Activated CD4-positive, alpha-beta T cell treated with anti-CD3 and anti-CD28 coated beads, Interleukin-2, amount 50 U/mL, for 1 hour (primary cell): ENCODE measurements around the gene IL17REL.

Experiments used
- DNase-seq: peaks from one replicate; pipeline ENCODE4 v3.0.0-alpha.2; 2020

Gene IL17REL

DNA sequence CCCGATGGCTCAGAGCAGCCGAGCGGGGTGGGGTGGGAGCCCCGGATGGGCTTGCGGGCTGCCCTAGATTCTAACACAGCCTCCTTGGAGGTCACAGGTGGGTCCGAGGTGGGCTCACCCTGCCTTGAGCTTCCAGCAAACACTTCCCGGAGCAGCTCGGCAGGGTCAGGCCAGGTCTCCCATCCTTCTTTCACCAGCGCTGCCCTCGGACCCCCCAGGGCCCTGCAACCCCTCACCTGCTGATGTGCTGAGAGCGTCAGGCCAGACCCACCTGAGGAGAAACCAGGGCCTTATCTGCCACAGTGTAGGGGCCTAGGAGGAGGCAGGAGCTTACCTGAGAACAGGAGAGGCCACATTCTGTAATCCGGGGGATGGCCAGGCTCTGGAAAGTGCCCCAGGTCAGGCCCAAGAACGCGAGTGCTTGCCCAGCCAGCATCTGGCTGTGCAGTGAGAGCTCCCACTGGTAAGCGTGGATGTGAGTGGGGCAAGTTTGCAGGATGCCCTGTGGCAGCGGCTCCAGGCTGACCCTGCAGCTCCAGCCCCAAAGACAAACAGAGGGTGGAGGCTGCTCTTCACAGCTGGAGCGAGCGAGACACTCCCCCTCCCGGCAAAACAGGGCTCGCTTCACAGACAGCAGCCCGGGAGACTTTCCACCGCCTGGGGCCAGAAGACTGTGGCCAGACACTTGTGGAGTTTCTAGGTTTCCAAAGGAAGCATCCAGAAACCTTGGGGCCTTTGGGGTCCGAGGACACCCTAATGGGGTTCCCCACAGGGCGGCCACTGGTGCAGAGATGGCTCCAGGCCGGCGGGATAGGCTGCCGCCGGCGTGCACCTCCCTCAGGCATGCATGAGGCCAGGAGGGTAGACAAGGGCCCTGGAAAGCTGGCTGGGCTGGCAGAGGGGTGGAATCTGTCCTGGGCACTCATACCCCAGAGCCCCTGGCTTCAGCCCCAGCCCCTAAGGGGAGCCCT lies at the start of gene IL17REL:
Gene IL17REL (minus strand): TSS at position 555 of the 971 bp plus-strand sequence. CDS start 119 bp downstream, at position 436.
- DNase-seq, result no peak

GRCh38 chr22:50061824-50062355 lies 49.3 kb upstream of the IL17REL start:
- no peak for DNase-seq

DNA sequence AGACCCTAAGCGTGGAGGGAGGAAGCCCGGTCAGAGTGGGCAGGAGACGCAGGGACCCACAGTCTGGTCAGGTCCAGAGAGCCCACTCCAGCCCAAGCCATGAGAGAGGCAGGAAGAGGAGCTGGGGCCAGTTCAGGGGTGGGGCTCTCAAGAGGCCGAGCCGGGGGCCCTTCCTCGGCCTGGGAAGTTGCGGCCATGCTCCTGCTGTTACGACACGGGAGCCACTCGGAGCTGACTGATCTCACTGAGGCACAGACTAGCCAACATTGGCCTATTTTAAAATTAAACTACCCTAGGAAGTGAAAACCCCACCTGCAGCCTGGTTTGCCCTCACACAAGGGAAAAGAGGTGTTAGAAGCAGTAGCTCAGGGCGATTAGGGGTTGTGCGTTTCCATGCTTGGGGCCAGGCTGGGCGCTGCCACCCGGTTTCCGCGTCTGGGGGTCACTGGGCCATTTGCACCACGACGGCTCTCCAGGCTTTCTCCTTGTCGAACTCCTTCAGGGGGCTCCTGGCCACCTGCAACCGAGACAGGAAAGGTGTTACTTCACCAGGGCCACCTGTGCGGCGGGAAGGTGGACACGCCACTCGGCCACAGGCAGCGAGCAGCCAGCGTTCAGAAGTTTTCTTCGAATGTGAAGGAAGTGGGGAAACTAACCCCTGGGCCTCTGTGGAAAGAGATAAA lies 48.7 kb upstream of the IL17REL start:
- no peak for DNase-seq

DNA sequence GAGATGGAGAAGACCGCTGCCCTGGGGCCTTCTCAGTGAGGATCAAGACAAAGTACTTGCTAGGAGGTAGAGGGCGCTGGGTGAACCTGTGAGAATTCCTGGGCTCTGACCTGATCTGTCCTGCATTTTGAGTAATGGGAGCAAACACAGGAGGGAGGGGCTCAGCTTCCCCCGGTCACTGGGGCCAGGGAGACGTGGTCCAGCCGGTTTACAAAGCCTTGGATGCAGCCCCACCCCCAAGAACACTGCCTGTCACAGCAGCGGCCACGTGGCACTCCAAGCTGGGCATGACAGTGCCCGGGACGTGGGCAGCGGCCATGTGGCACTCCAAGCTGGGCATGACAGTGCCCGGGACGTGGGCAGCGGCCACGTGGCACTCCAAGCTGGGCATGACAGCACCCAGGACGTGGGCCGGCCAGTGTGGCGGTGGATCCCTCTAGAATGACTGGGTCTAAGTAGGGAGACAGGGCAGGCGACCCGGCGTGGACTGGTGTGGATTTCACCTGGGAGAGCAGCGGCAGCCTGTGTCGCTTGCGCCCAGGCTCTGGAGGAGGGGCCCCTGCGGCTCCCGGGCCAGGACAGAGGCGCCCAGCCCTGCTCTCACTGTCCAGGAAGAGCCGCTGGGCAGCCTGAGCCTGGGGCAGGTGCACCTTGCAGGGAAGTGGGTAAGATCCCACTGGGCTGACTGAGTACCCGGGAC lies 48.0 kb upstream of the IL17REL start:
- DNase-seq, result no peak

GRCh38 chr22:50059881-50060262 lies 47.3 kb upstream of the IL17REL start:
- DNase-seq, result no peak

DNA sequence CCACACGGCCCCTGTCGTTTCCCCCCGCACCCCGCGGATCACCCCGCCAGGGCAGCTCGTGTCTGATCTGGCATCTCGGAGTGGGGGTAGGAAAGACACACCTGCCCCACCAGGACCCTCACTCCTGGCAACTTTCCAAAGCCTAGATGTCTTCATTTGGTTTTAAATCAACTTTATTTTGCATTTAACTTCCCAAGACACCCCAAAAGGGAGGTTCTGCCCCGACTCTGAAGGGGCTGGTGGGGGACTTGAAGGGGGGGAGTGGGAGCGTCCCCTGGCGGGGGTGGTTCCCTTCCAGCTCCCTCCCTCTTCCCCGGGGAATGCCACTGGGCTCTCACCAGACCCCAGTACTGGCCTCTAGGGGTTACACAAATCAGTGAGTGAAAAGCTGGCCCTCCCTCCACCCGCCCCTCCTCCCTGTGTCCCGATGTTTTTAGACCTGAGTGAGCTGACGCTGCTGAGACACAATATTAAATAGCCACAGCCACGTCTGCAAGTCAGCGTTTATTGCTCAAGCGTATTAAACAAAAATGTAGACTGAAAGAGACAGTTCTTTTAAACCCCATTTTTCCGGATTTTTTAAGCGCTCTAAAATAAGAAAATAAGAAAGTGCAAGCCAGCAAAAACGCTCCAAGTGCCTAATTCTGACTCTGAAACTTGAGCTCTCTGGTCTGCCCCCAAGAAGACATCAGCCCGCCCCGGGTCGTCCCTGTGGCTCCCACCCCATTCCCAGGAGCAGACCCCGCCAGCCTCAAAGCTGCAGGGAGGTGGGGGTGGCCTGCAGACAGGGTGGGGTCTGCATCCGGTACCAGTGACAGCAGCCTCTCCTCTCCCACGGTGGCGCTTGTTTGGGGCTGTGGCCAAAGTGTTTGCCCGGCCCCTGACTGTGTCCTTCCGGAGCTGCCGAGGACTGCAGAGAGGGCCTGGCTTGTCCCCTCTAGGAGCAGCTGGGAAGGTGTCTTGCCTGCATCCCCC lies 46.6 kb upstream of the IL17REL start:
- DNase-seq, result no peak

DNA sequence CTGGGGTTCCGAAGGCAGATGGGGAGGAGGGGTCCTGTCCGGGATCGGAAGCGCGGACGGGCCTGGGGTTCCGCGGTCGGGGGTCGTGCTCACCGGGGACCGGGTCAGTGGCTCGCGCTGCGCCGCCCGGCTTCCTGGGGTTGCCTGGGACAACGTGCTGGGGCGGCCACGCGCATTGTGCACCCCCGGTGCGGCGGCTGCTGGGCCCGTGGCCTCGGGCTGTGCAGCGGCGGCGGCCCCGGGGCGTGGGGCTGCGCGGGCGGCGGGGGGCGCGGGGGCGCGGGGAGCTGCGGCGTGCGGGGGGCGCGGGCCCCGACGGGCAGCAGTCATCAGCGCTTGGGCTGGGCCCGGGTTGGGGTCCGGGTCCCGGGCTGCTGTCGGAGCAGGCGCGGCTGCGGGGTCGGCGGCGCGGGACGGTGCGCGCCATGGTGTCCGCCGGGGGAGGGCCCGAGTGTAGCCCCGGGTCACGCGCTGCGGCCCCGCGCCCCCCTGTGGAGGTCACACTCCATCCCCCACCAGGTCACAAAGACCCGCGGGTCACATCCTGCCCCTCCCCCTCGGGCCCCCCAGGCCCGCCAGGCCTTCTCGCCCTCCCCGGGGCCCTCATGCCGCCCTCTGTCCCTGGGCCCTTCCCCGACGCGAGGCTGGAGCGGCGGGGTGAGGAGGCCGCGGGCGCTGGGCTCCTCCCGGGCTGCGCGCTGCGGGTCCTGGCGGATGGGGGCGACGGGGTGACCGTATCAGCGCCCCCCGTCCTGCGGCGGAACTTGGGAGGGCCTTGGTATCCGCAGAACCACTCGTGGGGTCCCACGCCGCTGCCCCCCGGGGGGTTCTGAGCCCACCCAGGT lies 45.7 kb upstream of the IL17REL start, which contains the start of gene TTLL8:
Gene TTLL8 (minus strand): TSS at position 238 of the 845 bp plus-strand sequence.
- no peak for DNase-seq

GRCh38 chr22:50057278-50058060 lies 44.9 kb upstream of the IL17REL start:
- DNase-seq, result no peak

GRCh38 chr22:50056214-50056972 lies 43.8 kb upstream of the IL17REL start:
- no peak for DNase-seq

- DNase-seq, result no peak
These were observed 41.3 kb upstream of the IL17REL start for GRCh38 chr22:50053861-50054260.

GRCh38 chr22:50051930-50052329 lies 39.4 kb upstream of the IL17REL start:
- DNase-seq, result no peak

DNA sequence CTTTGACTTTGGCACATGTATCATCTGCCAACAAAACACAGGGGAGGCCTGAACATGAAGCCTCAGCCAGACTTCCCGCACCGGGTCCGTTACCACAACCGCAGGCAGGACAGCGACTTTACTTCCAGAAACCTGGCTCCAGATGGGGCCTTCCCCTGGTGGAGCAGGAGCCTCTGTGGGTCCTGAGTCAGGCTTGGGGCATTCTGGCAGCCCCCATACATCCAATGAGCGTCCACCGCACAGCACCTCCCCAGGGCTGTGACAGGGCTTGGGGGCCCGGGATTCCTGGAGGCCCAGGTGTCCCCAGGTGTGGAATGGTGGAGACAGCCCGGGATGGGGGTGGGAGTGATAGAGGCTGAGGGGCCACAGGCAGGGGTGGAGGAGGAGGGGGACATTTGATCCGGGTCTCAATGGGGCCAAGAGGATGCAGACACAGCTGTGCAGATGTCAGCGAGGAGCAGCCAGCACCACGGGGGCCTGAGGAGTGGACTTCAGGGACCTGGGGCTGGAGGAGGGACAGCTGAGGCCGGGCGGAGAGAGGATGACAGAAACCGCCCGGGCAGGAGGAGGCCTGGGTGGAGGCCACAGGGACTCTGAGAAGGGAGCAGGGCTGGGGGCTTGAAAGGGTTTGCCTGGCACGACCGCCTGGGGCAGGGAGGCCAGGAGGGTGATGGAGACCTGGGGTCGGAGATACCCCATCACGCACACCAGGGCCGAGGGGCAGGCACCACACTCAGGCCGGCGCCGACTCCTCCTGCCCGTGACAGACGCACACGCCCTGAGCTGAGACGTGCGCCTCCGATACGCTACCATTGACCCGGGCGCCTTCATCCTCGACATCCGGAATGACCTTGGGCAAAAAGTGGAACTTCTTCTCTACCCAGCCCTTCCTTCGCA lies 37.0 kb upstream of the IL17REL start:
- DNase-seq, result no peak

DNA sequence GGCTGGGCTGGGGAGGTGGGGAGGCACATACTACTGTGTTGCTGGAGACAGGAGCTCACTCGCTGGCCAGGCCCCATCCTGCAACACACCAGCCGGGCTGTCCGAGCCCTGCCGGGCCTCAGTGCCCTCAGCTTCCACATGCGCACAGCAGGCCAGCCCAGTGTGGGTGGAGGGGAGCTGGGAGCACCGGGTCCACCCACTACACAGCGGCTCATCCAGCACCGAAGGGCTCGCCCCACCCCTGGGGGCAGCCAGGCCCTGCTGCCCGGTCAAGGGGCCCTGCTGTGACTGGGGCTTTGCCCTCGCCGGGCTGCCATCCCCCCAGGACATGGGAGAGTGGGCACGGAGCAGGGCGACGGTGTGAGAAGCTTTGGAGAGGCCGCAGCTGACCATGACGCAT lies 36.3 kb upstream of the IL17REL start:
- no peak for DNase-seq

DNA sequence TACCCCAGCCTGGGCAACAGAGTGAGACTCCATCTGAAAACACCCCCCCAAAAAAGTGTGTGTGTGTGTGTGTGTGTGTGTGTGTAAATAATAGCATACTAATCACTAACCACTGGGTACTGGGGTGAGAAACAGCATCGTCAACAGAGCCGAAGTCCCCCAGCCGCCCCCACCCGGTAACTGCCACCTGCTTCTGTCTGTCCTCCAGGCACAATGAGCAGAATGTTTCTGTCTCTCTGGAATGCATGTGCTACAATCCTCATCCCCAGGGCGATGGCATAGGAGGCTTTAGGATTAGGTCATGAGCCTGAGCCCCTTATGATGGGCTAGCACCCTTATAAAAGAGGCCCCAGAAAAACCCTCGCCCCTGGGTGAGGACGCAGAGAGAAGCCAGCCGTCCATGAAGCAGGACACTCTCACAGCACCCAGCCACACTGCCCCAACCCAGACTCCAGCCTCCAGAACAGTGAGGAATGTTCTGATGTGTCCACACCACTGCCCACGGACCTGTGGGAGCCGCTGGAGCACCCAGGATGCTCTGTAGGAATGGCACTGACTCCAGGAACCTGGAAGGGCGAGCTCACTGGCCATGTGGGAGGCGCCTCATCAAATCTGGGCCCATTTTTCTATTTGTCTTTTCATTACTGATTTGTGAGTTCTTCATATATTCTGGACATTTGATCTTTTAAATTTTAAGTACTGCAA lies 35.6 kb upstream of the IL17REL start:
- DNase-seq, result no peak

DNA sequence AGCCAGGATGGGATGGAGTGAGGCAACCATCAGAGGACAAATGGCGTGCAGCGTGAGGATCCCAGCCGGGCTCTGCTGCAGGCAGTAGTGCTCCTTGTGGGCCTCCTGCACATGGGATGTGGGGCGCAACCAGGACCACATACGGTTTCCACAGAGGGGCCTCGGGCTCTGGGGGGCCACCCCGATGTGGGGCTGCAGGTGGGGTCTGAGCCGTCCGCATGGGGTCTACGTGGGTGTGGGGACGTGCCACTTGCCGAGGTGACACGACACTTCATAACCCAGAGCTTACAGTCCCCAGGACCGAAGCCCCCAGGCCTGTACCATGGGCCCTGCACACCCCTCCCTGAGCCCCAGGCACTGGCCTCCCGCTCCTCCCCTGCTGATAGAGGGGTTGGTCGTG lies 34.8 kb upstream of the IL17REL start:
- no peak for DNase-seq

- no peak for DNase-seq
These were observed 34.1 kb upstream of the IL17REL start for GRCh38 chr22:50046481-50047245.

- DNase-seq, result no peak
These were observed 33.5 kb upstream of the IL17REL start for GRCh38 chr22:50046019-50046415.
